K562 (cell line): ENCODE measurements around the gene ZNF268. TPM values are rescaled to one million over a fixed set of nuclear protein-coding genes. Genes with fewer than 3 reads are reported as not detected.

ENCODE experiments used
- ATAC-seq: fragments of 200-7000 bp; cut with Tn5 transposase; 3 replicates; pipeline ENCODE4 v1.9.1; 2020; ENCODE audit warnings: moderate library complexity
- BruUV-seq: library from RNA; stranded (reverse); fragments of 400-500 nt; replicated peaks from 2 replicates; lab custom pipeline; 2021; lab: Mats Ljungman, UMichigan
- CTCF ChIA-PET: fragments of 300-600 bp; formaldehyde crosslinking; extraction: SDS; loops from one replicate; lab custom pipeline; 2021; ENCODE audit warnings: low intra/inter-chr PET ratio; lab: Yijun Ruan, JAX
- POLR2A ChIA-PET: fragments of 300-600, 350-650 bp; sonication (Branson Sonifier 250); formaldehyde crosslinking; extraction: SDS; loops from one replicate; lab custom pipeline; 2021; ENCODE audit warnings: antibody characterized with exemption, inconsistent platforms; lab: Yijun Ruan, JAX
- DNase-seq, 4 experiments: peaks; one replicate each; pipeline versions ENCODE4 v3.0.0 to v3.0.0-alpha.2; 2011 to 2018; ENCODE audit warnings: low spot score in 3 of 4, mixed read lengths in 3 of 4; ENCODE audit errors: extremely low read depth in 1 of 4
- FAIRE-seq: peaks from 2 replicates; lab custom pipeline; 2011; peaks lifted over from hg19 to GRCh38; lab: Jason Lieb, UNC
- H2AFZ ChIP-seq: 2 replicates; pipeline ENCODE4 v1.6.0; 2011; ENCODE audit warnings: low read depth, low read length, control low read depth, inconsistent platforms
- H3K27ac ChIP-seq: fragments of 200-600 bp; 3 replicates; pipeline ENCODE4 v1.8.0; 2011; ENCODE audit warnings: low read depth, mild to moderate bottlenecking, control low read depth, inconsistent platforms, low read length, moderate library complexity, mixed read lengths; ENCODE audit errors: extremely low read depth
- H3K27me3 ChIP-seq, 2 experiments: fragments of 300-600 bp in 1 of 2; 2 replicates in 1 of 2; 3 replicates in 1 of 2; pipeline versions ENCODE4 v1.6.0 to v1.8.0; 2011; ENCODE audit warnings: inconsistent platforms in 2 of 2, low read length in 2 of 2, mild to moderate bottlenecking in 1 of 2, mixed read lengths in 1 of 2, moderate library complexity in 1 of 2; ENCODE audit not compliant: control insufficient read depth in 2 of 2, insufficient read depth in 2 of 2
- H3K36me3 ChIP-seq: fragments of 300-600 bp; 3 replicates; pipeline ENCODE4 v1.8.0; 2011; ENCODE audit warnings: mild to moderate bottlenecking, low read length, inconsistent platforms; ENCODE audit not compliant: control insufficient read depth, insufficient read depth
- H3K4me1 ChIP-seq, 2 experiments: fragments of 200-600 bp in 1 of 2; replicated peaks in 1 of 2; 2 replicates in 1 of 2; 3 replicates in 1 of 2; pipeline versions ENCODE4 v1.5.1 to v1.8.0; 2011; ENCODE audit warnings: inconsistent platforms in 2 of 2, low read length in 2 of 2, mild to moderate bottlenecking in 1 of 2, mixed read lengths in 1 of 2, moderate library complexity in 1 of 2; ENCODE audit not compliant: control insufficient read depth in 2 of 2, insufficient read depth in 2 of 2
- H3K4me2 ChIP-seq: 2 replicates; pipeline ENCODE4 v1.6.1; 2011; ENCODE audit warnings: low read length, control low read depth, inconsistent platforms, mixed read lengths; ENCODE audit not compliant: insufficient read depth
- H3K4me3 ChIP-seq: fragments of 200-600 bp; sonication (generic), shearing (Covaris generic); 2 replicates; pipeline ENCODE4 v1.5.1; 2016; ENCODE audit warnings: control low read depth, inconsistent platforms
- H3K79me2 ChIP-seq: fragments of 200-600 bp; 3 replicates; pipeline ENCODE4 v1.8.0; 2011; ENCODE audit warnings: low read length, inconsistent platforms; ENCODE audit not compliant: control insufficient read depth, insufficient read depth
- H3K9ac ChIP-seq, 2 experiments: 2 replicates each; pipeline versions ENCODE4 v1.6.0 to v1.6.1; 2011; ENCODE audit warnings: low read depth in 2 of 2, low read length in 2 of 2, control low read depth in 1 of 2, inconsistent platforms in 1 of 2, mild to moderate bottlenecking in 1 of 2, mixed read lengths in 1 of 2; ENCODE audit not compliant: insufficient read depth in 1 of 2
- H3K9me1 ChIP-seq: one replicate; pipeline ENCODE4 v1.6.0; 2011; ENCODE audit warnings: inconsistent platforms, mild to moderate bottlenecking, low read length, moderate library complexity; ENCODE audit not compliant: control insufficient read depth, insufficient read depth
- H3K9me3 ChIP-seq: replicated peaks from 2 replicates; pipeline ENCODE4 v1.5.1; 2011; ENCODE audit warnings: low read depth, low read length, inconsistent platforms; ENCODE audit not compliant: control insufficient read depth, insufficient read depth
- H4K20me1 ChIP-seq: replicated peaks from 2 replicates; pipeline ENCODE4 v1.6.1; 2011; ENCODE audit warnings: low read length, inconsistent platforms, mixed read lengths; ENCODE audit not compliant: control insufficient read depth, insufficient read depth
- CBFA2T2 ChIP-seq: fragments of 450-650 bp; conservative IDR thresholded peaks from 2 replicates; pipeline ENCODE4 v1.6.1; 2017; ENCODE audit warnings: mild to moderate bottlenecking
- CC2D1A ChIP-seq: fragments of 450-650 bp; IDR thresholded peaks from 2 replicates; pipeline ENCODE4 v1.6.1; 2017; ENCODE audit warnings: mild to moderate bottlenecking
- DPF2 ChIP-seq: fragments of 450-650 bp; IDR thresholded peaks from 2 replicates; pipeline ENCODE4 v1.6.1; 2016
- EHMT2 ChIP-seq: fragments of 450-650 bp; IDR thresholded peaks from 2 replicates; pipeline ENCODE4 v1.6.1; 2018; ENCODE audit warnings: antibody characterized with exemption
- GATA2 ChIP-seq: sonication (generic); formaldehyde crosslinking; IDR thresholded peaks from 2 replicates; pipeline ENCODE4 v1.4.0; 2020; ENCODE audit warnings: mild to moderate bottlenecking, missing genetic modification reagents
- HMG20A ChIP-seq: fragments of 450-650 bp; formaldehyde crosslinking; conservative IDR thresholded peaks from 2 replicates; pipeline ENCODE4 v1.4.0; 2020; ENCODE audit warnings: mild to moderate bottlenecking, mixed read lengths
- KDM1A ChIP-seq, 2 experiments: fragments of 450-650 bp; IDR thresholded peaks; 2 replicates each; pipeline ENCODE4 v1.6.1; 2016; ENCODE audit warnings: mild to moderate bottlenecking in 2 of 2
- MEIS2 ChIP-seq: fragments of 450-650 bp; IDR thresholded peaks from 2 replicates; pipeline ENCODE4 v1.6.1; 2014; ENCODE audit warnings: mild to moderate bottlenecking; ENCODE audit not compliant: partially characterized antibody
- PHB2 ChIP-seq: fragments of 450-650 bp; IDR thresholded peaks from 2 replicates; pipeline ENCODE4 v1.6.1; 2017; ENCODE audit warnings: low read depth
- RBBP5 ChIP-seq: fragments of 200-600 bp; sonication (generic); IDR thresholded peaks from 2 replicates; pipeline ENCODE4 v1.6.1; 2012; ENCODE audit warnings: borderline replicate concordance, mild to moderate bottlenecking, low read length, control low read depth, inconsistent platforms; ENCODE audit not compliant: insufficient read depth, poor library complexity, severe bottlenecking
- SOX6 ChIP-seq: fragments of 450-650 bp; IDR thresholded peaks from 2 replicates; pipeline ENCODE4 v1.6.1; 2014; ENCODE audit warnings: mild to moderate bottlenecking
- TAL1 ChIP-seq: fragments of 450-650 bp; IDR thresholded peaks from 2 replicates; pipeline ENCODE4 v1.6.1; 2016; ENCODE audit warnings: mild to moderate bottlenecking
- TCF7L2 ChIP-seq: fragments of 150-350 bp; IDR thresholded peaks from 2 replicates; pipeline ENCODE4 v1.6.1; 2016; ENCODE audit warnings: low read depth, mild to moderate bottlenecking, low read length, moderate library complexity
- TRIM24 ChIP-seq, 2 experiments: fragments of 450-650 bp; IDR thresholded peaks; 2 replicates each; pipeline ENCODE4 v1.6.1; 2016
- ZBTB49 ChIP-seq: sonication (generic); formaldehyde crosslinking; IDR thresholded peaks from 2 replicates; pipeline ENCODE4 v1.8.0; 2022; ENCODE audit warnings: missing genetic modification reagents, mild to moderate bottlenecking, borderline replicate concordance
- ZC3H11A ChIP-seq: IDR thresholded peaks from 2 replicates; pipeline ENCODE4 v1.6.1; 2012; ENCODE audit warnings: low read depth, low read length, improper control_type of control experiment
- ZFX ChIP-seq: sonication (generic); formaldehyde crosslinking; IDR thresholded peaks from 2 replicates; pipeline ENCODE4 v1.8.0; 2022; ENCODE audit warnings: mild to moderate bottlenecking, missing genetic modification reagents, moderate library complexity
- ZMIZ1 ChIP-seq, 2 experiments: fragments of 150-350 bp in 1 of 2; IDR thresholded peaks; 2 replicates each; pipeline ENCODE4 v1.6.1; 2012 to 2016; ENCODE audit warnings: low read depth in 2 of 2, low read length in 2 of 2, mild to moderate bottlenecking in 1 of 2, moderate library complexity in 1 of 2
- ZNF143 ChIP-seq: sonication (generic); formaldehyde crosslinking; IDR thresholded peaks from 2 replicates; pipeline ENCODE4 v1.9.0; 2022; ENCODE audit warnings: mild to moderate bottlenecking, missing genetic modification reagents
- WGBS: fragments of 100-300 bp; shearing (Covaris generic); methylation state at CpG from one replicate; pipeline ENCODE4 v1.1.6; 2016; ENCODE audit warnings: low coverage, mixed read lengths; ENCODE audit not compliant: insufficient coverage; ENCODE audit errors: missing lambda C conversion rate; 5-methylcytosine and 5-hydroxymethylcytosine counted together
- in situ Hi-C: fragments of 300-500 bp; cut with MboI; formaldehyde crosslinking; loops from 4 replicates; pipeline ENCODE4 v1.15.0; 2018; ENCODE audit warnings: inconsistent platforms, mixed read lengths
- intact Hi-C: fragments of 100-400 bp; cut with micrococcal nuclease; formaldehyde crosslinking; loops from 2 replicates; pipeline ENCODE4 v1.14.2; 2022
- polyA plus RNA-seq, 8 experiments: library from polyadenylated mRNA; depleted of rRNA in 4 of 8; stranded (reverse) in 5 of 8; unstranded in 3 of 8; fragments of >200 nt; fragmentation: Nextera tagmentation in 2 of 8; fragmentation: Illumina TruSeq in 1 of 8; extraction: Ambion mirVana in 2 of 8; extraction: Trizol in 1 of 8; gene quantifications; 2 replicates each; pipeline versions ENCODE4 v1.2.1 to v1.2.3, GENCODE V29; 2011 to 2014; ENCODE audit warnings: inconsistent platforms in 1 of 8, missing spikeins in 1 of 8
- total RNA-seq, 7 experiments: library from RNA; depleted of rRNA in 6 of 7; stranded (reverse); fragments of >200 nt in 6 of 7; fragmentation: Illumina TruSeq in 2 of 7; extraction: Trizol in 2 of 7; gene quantifications; 2 replicates each; pipeline versions ENCODE4 v1.2.1 to v1.2.3, GENCODE V29; 2011 to 2021; ENCODE audit warnings: low replicate concordance in 1 of 7

The ZNF268 gene
- total and polyA plus RNA-seq, 9 of the 15 experiments (the other 6 are each of a cell fraction or from before 2014, with no cell fraction given): 4.8 to 12.0 (median 7.7) TPM

- TF ChIP-seq HMG20A (CRISPR knock-in tag) (no peak), TAL1 (peak; percentile 92), MEIS2 (peak; percentile 69), EHMT2 (peak; percentile 50; the same call in 1 of the 2 replicates), KDM1A (IDR thresholded peaks at IDR 0.05) (peak; percentile 99), PHB2 (0 out of 2 replicates have a peak, but pooled peaks have one; percentile 44), TRIM24 (IDR thresholded peaks at IDR 0.05) (peak; percentile 49 to 53; a peak in 2 of 4 replicates), SOX6 (peak; percentile 94), CBFA2T2 (peak; percentile 90), ZMIZ1 (IDR thresholded peaks at IDR 0.05; ENCODE audit: low read depth in 2 of 2, low read length in 2 of 2) (no peak)
These were observed 45.5 kb upstream of the ZNF268 start (continued) for GRCh38 chr12:133135747-133136146.

- in situ Hi-C loops: no loop called here
- TF ChIP-seq ZC3H11A: no peak
- no peak for TF ChIP-seq TCF7L2
- TF ChIP-seq GATA2: no peak
- no peak for TF ChIP-seq ZBTB49
- TF ChIP-seq CC2D1A: no peak
- TF ChIP-seq ZNF143: no peak
- no peak for TF ChIP-seq RBBP5
- TF ChIP-seq ZFX (CRISPR knock-in tag): no peak
- no peak for TF ChIP-seq DPF2
These were observed 35.3 kb upstream of the ZNF268 start for GRCh38 chr12:133145981-133146380.

More at GRCh38 chr12:133145981-133146380, 35.3 kb upstream of the ZNF268 start:
- H3K36me3 ChIP-seq: peaks cover 17% of the 10 kb centered on the region; the same call in 1 of the 3 replicates
- POLR2A ChIA-PET: no interaction called here
- no peak overlapping the region for H3K4me2 ChIP-seq
- no peak for FAIRE-seq
- no TSS peak for BruUV-seq
- H4K20me1 ChIP-seq: no peaks in the 10 kb centered on the region
- no peaks in the 10 kb centered on the region for H3K9me1 ChIP-seq
- H3K27me3 ChIP-seq: no peaks in the 10 kb centered on the region
- intact Hi-C loops: no loop called here
- H3K79me2 ChIP-seq: no peaks in the 10 kb centered on the region
- H3K27ac ChIP-seq: no peak overlapping the region
- ATAC-seq: no peak
- peaks cover 4% of the 10 kb centered on the region; the same call in 1 of the 2 replicates for H3K9me3 ChIP-seq
- no peak overlapping the region for H3K4me3 ChIP-seq
- 70% methylated on average over 2 of the region's 2 CpGs for WGBS
- no peaks in the 10 kb centered on the region for H3K4me1 ChIP-seq
- no peak overlapping the region for H3K9ac ChIP-seq
- H2AFZ ChIP-seq: no peak overlapping the region
- no peak for DNase-seq
- CTCF ChIA-PET: no interaction called here
